Esophagus mucosa (tissue), 1 donor: ENCODE data around the gene JARID2. TPM values are rescaled to one million over a fixed set of nuclear protein-coding genes. Genes with fewer than 3 reads are reported as not detected.

ENCODE experiments used
- ATAC-seq: fragments of 200-7000 bp; cut with Tn5 transposase; one replicate; pipeline ENCODE4 v1.9.1; 2020
- total RNA-seq: library from RNA; stranded (reverse); gene quantifications from one replicate; pipeline ENCODE4 v1.2.4, GENCODE V29; 2023
- donor health status: DM: yes; HTN: yes; CAD: no.

Gene JARID2
- total RNA-seq, 1 donor from 2014 or later, result 22.1 TPM

GRCh38 chr6:15512721-15513120 is 266.9 kb downstream of the JARID2 start:
- no peak for ATAC-seq

- no peak for ATAC-seq
Observed at GRCh38 chr6:15513131-15513771, 267.4 kb downstream of the JARID2 start.

GRCh38 chr6:15513801-15514711 is 268.2 kb downstream of the JARID2 start:
- ATAC-seq, result peak; percentile 72

- no peak for ATAC-seq
Observed at GRCh38 chr6:15515226-15515625, 269.4 kb downstream of the JARID2 start.

GRCh38 chr6:15515660-15516375 is 269.9 kb downstream of the JARID2 start:
- ATAC-seq, result no peak

GRCh38 chr6:15516378-15516777 is 270.5 kb downstream of the JARID2 start:
- no peak for ATAC-seq

GRCh38 chr6:15516923-15517560 is 271.2 kb downstream of the JARID2 start:
- no peak for ATAC-seq

GRCh38 chr6:15517600-15517999 is 271.7 kb downstream of the JARID2 start:
- no peak for ATAC-seq

GRCh38 chr6:15518057-15518456 is 272.2 kb downstream of the JARID2 start:
- ATAC-seq, result no peak

GRCh38 chr6:15518878-15519277 is 273.0 kb downstream of the JARID2 start:
- no peak for ATAC-seq

- ATAC-seq, result no peak
Observed at GRCh38 chr6:15519681-15520080, 273.8 kb downstream of the JARID2 start.

GRCh38 chr6:15520626-15521203 is 274.8 kb downstream of the JARID2 start:
- ATAC-seq, result no peak

- ATAC-seq, result no peak
Observed at GRCh38 chr6:15521582-15521981, 275.7 kb downstream of the JARID2 start.

GRCh38 chr6:15522026-15522425 is 276.2 kb downstream of the JARID2 start:
- ATAC-seq, result no peak

- no peak for ATAC-seq
Observed at GRCh38 chr6:15522427-15522826, 276.6 kb downstream of the JARID2 start.

- ATAC-seq, result no peak
Observed at GRCh38 chr6:15522856-15523529, 277.1 kb downstream of the JARID2 start.

- ATAC-seq, result no peak
Observed at GRCh38 chr6:15523679-15524630, 278.1 kb downstream of the JARID2 start.

- no peak for ATAC-seq
Observed at GRCh38 chr6:15524861-15525401, 279.1 kb downstream of the JARID2 start.

- no peak for ATAC-seq
Observed at GRCh38 chr6:15526212-15526701, 280.4 kb downstream of the JARID2 start.
